ENCODE data around the gene ZSWIM3. TPM values are rescaled to one million over a fixed set of nuclear protein-coding genes. Genes with fewer than 3 reads are reported as not detected.
"Not testable (repeated sequence)": the region's sequence is repeated elsewhere in the genome, so short reads cannot be mapped to it uniquely, and the experiment has no call there.

The ZSWIM3 gene
- total and polyA plus RNA-seq, 12 donors, result 2.9 to 19.5 (median 6.2) TPM

DNA sequence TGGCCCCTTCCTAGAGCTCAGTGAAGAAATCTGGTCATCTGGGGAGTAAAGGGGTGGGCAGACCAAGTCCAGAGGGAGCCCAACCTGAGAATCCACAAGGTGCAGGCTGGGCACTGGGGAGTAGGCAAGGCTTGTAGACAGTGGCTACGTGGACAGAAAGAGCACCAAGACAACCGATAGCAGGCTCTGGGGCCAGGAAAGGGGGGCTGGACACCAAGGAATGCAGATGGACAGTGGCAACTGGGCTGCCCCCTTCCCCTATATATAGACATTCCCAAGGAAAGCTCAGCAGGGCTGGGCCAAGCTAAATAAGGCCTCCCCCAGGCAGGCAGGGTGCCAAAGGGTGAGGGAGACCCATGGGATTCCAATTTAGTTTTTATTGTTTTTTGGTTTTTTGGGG lies 28.8 kb upstream of the ZSWIM3 start:
- no peaks in the 10 kb centered on the region for H3K27me3 ChIP-seq
- no peak overlapping the region for H3K4me3 ChIP-seq
- intact Hi-C loops (cut with DNase I), result no loop called here
- no peaks in the 10 kb centered on the region for H3K36me3 ChIP-seq (replicated peaks in 1 of 2)
- peaks cover 16 to 26% of the 10 kb centered on the region in 2 donors for H3K4me1 ChIP-seq (replicated peaks in 1 of 2)
- WGBS, 4 donors, result 48 to 70% (median 53%) methylated on average over 2 of the region's 2 CpGs
- no peaks in the 10 kb centered on the region for H3K9me3 ChIP-seq (replicated peaks in 1 of 3)
- TF ChIP-seq POLR2A (IDR thresholded peaks at IDR 0.05), result no peak
- TF ChIP-seq, protein P1, sequence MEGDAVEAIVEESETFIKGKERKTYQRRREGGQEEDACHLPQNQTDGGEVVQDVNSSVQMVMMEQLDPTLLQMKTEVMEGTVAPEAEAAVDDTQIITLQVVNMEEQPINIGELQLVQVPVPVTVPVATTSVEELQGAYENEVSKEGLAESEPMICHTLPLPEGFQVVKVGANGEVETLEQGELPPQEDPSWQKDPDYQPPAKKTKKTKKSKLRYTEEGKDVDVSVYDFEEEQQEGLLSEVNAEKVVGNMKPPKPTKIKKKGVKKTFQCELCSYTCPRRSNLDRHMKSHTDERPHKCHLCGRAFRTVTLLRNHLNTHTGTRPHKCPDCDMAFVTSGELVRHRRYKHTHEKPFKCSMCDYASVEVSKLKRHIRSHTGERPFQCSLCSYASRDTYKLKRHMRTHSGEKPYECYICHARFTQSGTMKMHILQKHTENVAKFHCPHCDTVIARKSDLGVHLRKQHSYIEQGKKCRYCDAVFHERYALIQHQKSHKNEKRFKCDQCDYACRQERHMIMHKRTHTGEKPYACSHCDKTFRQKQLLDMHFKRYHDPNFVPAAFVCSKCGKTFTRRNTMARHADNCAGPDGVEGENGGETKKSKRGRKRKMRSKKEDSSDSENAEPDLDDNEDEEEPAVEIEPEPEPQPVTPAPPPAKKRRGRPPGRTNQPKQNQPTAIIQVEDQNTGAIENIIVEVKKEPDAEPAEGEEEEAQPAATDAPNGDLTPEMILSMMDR (IDR thresholded peaks at IDR 0.05), result no peak
- DNase-seq, result no peak
- peak overlapping the region in 3 of 5 donors; percentile 5 to 62 (median 39) for H3K27ac ChIP-seq

DNA sequence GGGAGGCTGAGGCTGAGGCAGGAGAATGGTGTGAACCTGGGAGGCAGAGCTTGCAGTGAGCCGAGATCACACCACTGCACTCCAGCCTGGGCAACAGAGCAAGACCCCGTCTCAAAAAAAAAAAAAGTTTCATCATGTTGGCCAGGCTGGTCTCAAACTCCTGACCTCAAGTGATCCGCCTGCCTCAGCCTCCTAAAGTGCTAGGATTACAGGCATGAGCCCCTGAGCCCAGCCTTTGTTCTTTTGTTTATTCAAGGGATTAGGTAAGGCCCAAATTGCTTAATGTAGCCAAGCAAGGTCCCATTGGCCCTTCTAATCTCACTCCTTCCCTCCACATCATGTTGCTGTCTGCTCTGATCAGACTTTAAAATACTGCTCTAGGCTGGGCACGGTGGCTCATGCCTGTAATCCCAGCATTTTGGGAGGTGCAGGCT lies 27.7 kb upstream of the ZSWIM3 start:
- H3K4me3 ChIP-seq; H3K36me3 ChIP-seq (replicated peaks in 1 of 2); intact Hi-C loops (cut with DNase I); H3K27ac ChIP-seq; H3K27me3 ChIP-seq; H3K9me3 ChIP-seq (replicated peaks in 1 of 3); DNase-seq: not testable (repeated sequence)
- H3K4me1 ChIP-seq (replicated peaks in 1 of 2), result peaks cover 22 to 25% of the 10 kb centered on the region in 2 donors
- WGBS, 4 donors, result 86 to 97% (median 93%) methylated on average over 4 of the region's 4 CpGs

DNA sequence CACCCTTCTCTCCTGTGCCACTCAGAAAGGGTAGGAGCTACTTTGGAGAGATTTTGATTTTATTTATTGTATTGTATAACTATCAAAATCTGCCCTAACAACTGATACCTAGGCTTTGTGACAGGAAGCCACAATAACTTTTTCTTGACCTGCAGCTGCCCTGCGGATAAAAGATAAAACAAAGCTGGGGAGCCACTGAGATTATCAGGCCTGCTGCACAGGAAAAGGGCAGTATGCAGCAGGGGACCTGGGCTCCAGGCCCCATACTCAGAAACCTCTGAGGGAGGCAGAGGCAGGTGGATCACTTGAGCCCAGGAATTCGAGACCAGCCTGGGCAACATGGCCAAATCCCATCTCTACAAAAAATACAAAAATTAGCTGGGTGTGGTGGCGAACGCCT lies 24.8 kb upstream of the ZSWIM3 start:
- H3K9me3 ChIP-seq (replicated peaks in 1 of 3), result no peaks in the 10 kb centered on the region
- WGBS, 4 donors, result 79 to 91% (median 89%) methylated on average over 4 of the region's 4 CpGs
- no peaks in the 10 kb centered on the region for H3K36me3 ChIP-seq (replicated peaks in 1 of 2)
- H3K27ac ChIP-seq, result peak overlapping the region; percentile 93 to 96 (median 95)
- no peak for TF ChIP-seq POLR2A (IDR thresholded peaks at IDR 0.05)
- TF ChIP-seq, protein P1 (IDR thresholded peaks at IDR 0.05), result no peak
- peak overlapping the region in 2 of 4 donors; percentile 53 to 79 for H3K4me3 ChIP-seq
- intact Hi-C loops (cut with DNase I), result no loop called here
- no peak for DNase-seq
- no peaks in the 10 kb centered on the region for H3K27me3 ChIP-seq
- peaks cover 31 to 36% of the 10 kb centered on the region in 2 donors for H3K4me1 ChIP-seq (replicated peaks in 1 of 2)

DNA sequence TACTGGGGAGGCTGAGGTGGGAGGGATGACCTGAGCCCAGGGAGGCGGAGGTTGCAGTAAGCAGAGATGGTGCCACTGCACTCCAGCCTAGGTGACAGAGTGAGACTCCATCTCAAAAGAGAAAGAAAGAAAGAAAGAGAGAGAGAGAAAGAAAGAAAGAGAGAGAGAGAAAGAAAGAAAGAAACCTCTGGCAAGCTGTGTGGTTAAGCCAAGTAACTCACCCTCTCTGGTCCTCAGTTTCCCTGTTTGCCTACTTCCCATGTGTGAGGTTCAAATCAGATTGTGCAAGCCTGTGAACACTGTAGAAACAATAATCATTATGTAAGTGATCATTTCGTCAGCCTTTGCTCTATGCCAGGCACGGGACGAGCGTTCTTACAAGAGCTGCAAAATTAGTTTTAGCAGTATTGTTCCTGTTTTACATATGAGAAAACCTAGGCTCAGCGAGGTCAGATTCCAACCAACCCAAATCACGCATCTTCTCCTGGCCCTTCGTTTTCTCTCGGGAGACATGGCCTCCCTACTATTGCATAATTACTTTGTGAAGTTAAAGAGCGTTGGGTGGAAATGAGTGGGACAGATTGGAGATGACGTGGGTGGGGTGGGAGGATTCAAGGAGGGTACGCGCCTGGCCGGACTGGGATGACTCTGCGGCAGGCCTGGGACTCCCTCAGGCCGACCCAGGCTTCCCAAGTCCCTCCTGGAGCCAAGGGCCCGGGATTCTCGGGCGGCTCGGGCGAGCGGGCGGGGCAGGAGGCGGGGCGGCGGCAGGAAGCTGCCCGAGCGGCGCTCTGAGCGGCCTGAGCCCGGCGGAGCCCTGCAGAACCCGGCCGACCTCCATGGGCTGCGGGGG lies 24.2 kb upstream of the ZSWIM3 start, which contains the start of gene SNX21:
Gene SNX21, plus strand, starts transcription at position 770 of the 853 bp plus-strand sequence. CDS start 121 bp downstream, outside the sequence.
- DNase-seq, result peak; percentile 84 to 94 (median 93)
- Histone ChIP-seq H3K4me3 (peak within 1 kb of the TSS in 3 of 4 donors; percentile 48 to 79 (median 53)), H3K9me3 (replicated peaks in 1 of 3) (no peaks in the 10 kb centered on the region), H3K4me1 (replicated peaks in 1 of 2) (peaks cover 31 to 36% of the 10 kb centered on the region in 2 donors), H3K27me3 (no peaks in the 10 kb centered on the region), H3K36me3 (replicated peaks in 1 of 2) (peaks cover 0 to 3% of the 10 kb centered on the region in 2 donors), H3K27ac (peak within 1 kb of the TSS; percentile 93 to 96 (median 95))
- 3 to 6% (median 4%) methylated on average over 14 to 35 of the region's 35 CpGs for WGBS, 4 donors
- TF ChIP-seq, protein P1 (IDR thresholded peaks at IDR 0.05), result no peak
- peak; percentile 56 to 82 for TF ChIP-seq POLR2A (IDR thresholded peaks at IDR 0.05)
- intact Hi-C loops (cut with DNase I), result no loop called here
